Glutamatergic neuron (in vitro differentiated cells): ENCODE measurements around the gene METTL25. TPM values are rescaled to one million over a fixed set of nuclear protein-coding genes. Genes with fewer than 3 reads are reported as not detected.

ENCODE experiments used
- DNase-seq: peaks from one replicate; pipeline ENCODE4 v3.0.0; 2022
- H3K27ac Mint-ChIP-seq: one replicate; pipeline ENCODE4 v1.8.0; 2020; ENCODE audit warnings: mild to moderate bottlenecking, mixed read lengths, inconsistent platforms; ENCODE audit not compliant: unreplicated experiment
- H3K27me3 Mint-ChIP-seq: one replicate; pipeline ENCODE4 v1.8.0; 2020; ENCODE audit warnings: mild to moderate bottlenecking, moderate library complexity, mixed read lengths, inconsistent platforms; ENCODE audit not compliant: unreplicated experiment
- H3K36me3 Mint-ChIP-seq: one replicate; pipeline ENCODE4 v1.8.0; 2020; ENCODE audit warnings: mild to moderate bottlenecking, mixed read lengths, inconsistent platforms; ENCODE audit not compliant: unreplicated experiment
- H3K4me1 Mint-ChIP-seq: one replicate; pipeline ENCODE4 v1.8.0; 2020; ENCODE audit warnings: mild to moderate bottlenecking, low read depth, mixed read lengths, inconsistent platforms; ENCODE audit not compliant: unreplicated experiment
- H3K4me3 Mint-ChIP-seq: one replicate; pipeline ENCODE4 v1.8.0; 2020; ENCODE audit warnings: mild to moderate bottlenecking, mixed read lengths, inconsistent platforms; ENCODE audit not compliant: unreplicated experiment
- H3K9me3 Mint-ChIP-seq: one replicate; pipeline ENCODE4 v1.8.0; 2020; ENCODE audit warnings: mild to moderate bottlenecking, moderate library complexity, mixed read lengths, inconsistent platforms; ENCODE audit not compliant: unreplicated experiment
- total RNA-seq: library from RNA; stranded (reverse); fragmentation: NEBNext Ultra II Directional; extraction: Animal tissue kit (Norgen Biotek cat#: 25700); gene quantifications from one replicate; pipeline ENCODE4 v1.2.1, GENCODE V29; 2021; ENCODE audit not compliant: unreplicated experiment
- TF ChIP-seq, protein P1 (sequence below): fragments of 200-600 bp; sonication (generic); IDR thresholded peaks from one replicate; pipeline ENCODE4 v1.5.0; 2021; ENCODE audit not compliant: partially characterized antibody, unreplicated experiment

METTL25 gene
- total RNA-seq, 1 donor from 2014 or later, result 9.8 TPM

GRCh38 chr12:82437744-82438143, 79.4 kb downstream of the METTL25 start:
- Mint-ChIP-seq H3K27me3 (no peaks in the 10 kb centered on the region), H3K4me3 (no peak overlapping the region), H3K36me3 (peaks cover 2% of the 10 kb centered on the region), H3K27ac (no peak overlapping the region), H3K9me3 (peaks cover 2% of the 10 kb centered on the region), H3K4me1 (no peaks in the 10 kb centered on the region)
- DNase-seq, result no peak
- TF ChIP-seq, protein P1, sequence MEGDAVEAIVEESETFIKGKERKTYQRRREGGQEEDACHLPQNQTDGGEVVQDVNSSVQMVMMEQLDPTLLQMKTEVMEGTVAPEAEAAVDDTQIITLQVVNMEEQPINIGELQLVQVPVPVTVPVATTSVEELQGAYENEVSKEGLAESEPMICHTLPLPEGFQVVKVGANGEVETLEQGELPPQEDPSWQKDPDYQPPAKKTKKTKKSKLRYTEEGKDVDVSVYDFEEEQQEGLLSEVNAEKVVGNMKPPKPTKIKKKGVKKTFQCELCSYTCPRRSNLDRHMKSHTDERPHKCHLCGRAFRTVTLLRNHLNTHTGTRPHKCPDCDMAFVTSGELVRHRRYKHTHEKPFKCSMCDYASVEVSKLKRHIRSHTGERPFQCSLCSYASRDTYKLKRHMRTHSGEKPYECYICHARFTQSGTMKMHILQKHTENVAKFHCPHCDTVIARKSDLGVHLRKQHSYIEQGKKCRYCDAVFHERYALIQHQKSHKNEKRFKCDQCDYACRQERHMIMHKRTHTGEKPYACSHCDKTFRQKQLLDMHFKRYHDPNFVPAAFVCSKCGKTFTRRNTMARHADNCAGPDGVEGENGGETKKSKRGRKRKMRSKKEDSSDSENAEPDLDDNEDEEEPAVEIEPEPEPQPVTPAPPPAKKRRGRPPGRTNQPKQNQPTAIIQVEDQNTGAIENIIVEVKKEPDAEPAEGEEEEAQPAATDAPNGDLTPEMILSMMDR, result no peak

- Mint-ChIP-seq H3K36me3 (peaks cover 7% of the 10 kb centered on the region), H3K9me3 (peaks cover 4% of the 10 kb centered on the region), H3K4me3 (no peak overlapping the region), H3K27ac (no peak overlapping the region), H3K27me3 (no peaks in the 10 kb centered on the region), H3K4me1 (no peaks in the 10 kb centered on the region)
- TF ChIP-seq, protein P1, result no peak
- no peak for DNase-seq
Measured at GRCh38 chr12:82438356-82438755, 80.0 kb downstream of the METTL25 start.

- no peak for DNase-seq
- TF ChIP-seq, protein P1, result no peak
- Mint-ChIP-seq H3K9me3 (peaks cover 5% of the 10 kb centered on the region), H3K4me3 (no peak overlapping the region), H3K4me1 (no peaks in the 10 kb centered on the region), H3K27ac (no peak overlapping the region), H3K36me3 (peaks cover 7% of the 10 kb centered on the region), H3K27me3 (no peaks in the 10 kb centered on the region)
Measured at GRCh38 chr12:82440885-82441284, 82.6 kb downstream of the METTL25 start.

GRCh38 chr12:82448911-82449578, 90.7 kb downstream of the METTL25 start:
- Mint-ChIP-seq H3K36me3 (no peaks in the 10 kb centered on the region), H3K4me3 (no peak overlapping the region), H3K9me3 (no peaks in the 10 kb centered on the region), H3K4me1 (no peaks in the 10 kb centered on the region), H3K27me3 (no peaks in the 10 kb centered on the region), H3K27ac (no peak overlapping the region)
- DNase-seq, result no peak
- TF ChIP-seq, protein P1, result no peak

DNA sequence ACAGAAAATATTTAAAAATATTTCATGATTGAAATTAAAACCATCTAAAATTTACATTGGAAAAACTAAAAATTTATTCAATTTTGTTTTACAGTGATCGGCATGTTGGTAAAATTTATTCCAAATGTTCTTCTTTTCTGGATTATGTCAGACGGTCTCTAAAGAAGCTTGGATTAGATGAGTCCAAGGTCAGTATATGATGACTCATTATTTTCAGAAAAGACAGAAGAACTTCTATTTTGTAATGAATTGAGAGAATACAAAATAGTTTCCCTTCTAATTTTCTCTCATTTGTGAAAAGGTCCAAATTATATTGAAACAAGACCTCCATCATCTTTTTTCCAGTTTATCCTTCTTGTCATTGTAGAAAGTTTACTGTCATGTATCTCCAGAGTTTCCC, 98.3 kb downstream of the METTL25 start:
- Mint-ChIP-seq H3K9me3 (peaks cover 2% of the 10 kb centered on the region), H3K4me3 (no peak overlapping the region), H3K4me1 (no peaks in the 10 kb centered on the region), H3K36me3 (no peaks in the 10 kb centered on the region), H3K27ac (no peak overlapping the region), H3K27me3 (no peaks in the 10 kb centered on the region)
- DNase-seq, result no peak
- TF ChIP-seq, protein P1, result no peak
